HepG2 (cell line): ENCODE measurements around the gene UCHL3. TPM values are rescaled to one million over a fixed set of nuclear protein-coding genes. Genes with fewer than 3 reads are reported as not detected.

ENCODE experiments used
- ATAC-seq: fragments of 200-7000 bp; cut with Tn5 transposase; 3 replicates; pipeline ENCODE4 v1.9.1; 2020; ENCODE audit warnings: mild to moderate bottlenecking, moderate library complexity
- BruUV-seq: library from RNA; stranded (reverse); fragments of 400-500 nt; replicated peaks from 2 replicates; lab custom pipeline; 2021; lab: Mats Ljungman, UMichigan
- CTCF ChIA-PET: fragments of 300-600 bp; formaldehyde crosslinking; extraction: SDS; loops from one replicate; lab custom pipeline; 2021; ENCODE audit warnings: low total read pairs, inconsistent platforms, low intra/inter-chr PET ratio; lab: Yijun Ruan, JAX
- POLR2A ChIA-PET: fragments of 350-600 bp; sonication (Branson Sonifier 250); formaldehyde crosslinking; loops from one replicate; lab custom pipeline; 2020; ENCODE audit warnings: antibody characterized with exemption, inconsistent platforms; lab: Yijun Ruan, JAX
- DNase-seq: peaks from one replicate; pipeline ENCODE4 v3.0.0-alpha.2; 2015; ENCODE audit warnings: low spot score
- FAIRE-seq: peaks from 3 replicates; lab custom pipeline; 2011; peaks lifted over from hg19 to GRCh38; lab: Jason Lieb, UNC
- H2AFZ ChIP-seq: one replicate; pipeline ENCODE4 v1.6.1; 2011; ENCODE audit warnings: low read length, inconsistent platforms
- H3K27ac ChIP-seq: fragments of 300-600 bp; 3 replicates; pipeline ENCODE4 v1.8.0; 2011; ENCODE audit warnings: mixed run types, mild to moderate bottlenecking, mixed read lengths, low read length, inconsistent platforms; ENCODE audit not compliant: insufficient read depth; ENCODE audit errors: extremely low read length
- H3K27me3 ChIP-seq, 2 experiments: fragments of 200-600 bp in 1 of 2; 2 replicates in 1 of 2; 3 replicates in 1 of 2; pipeline versions ENCODE4 v1.6.0 to v1.8.0; 2011; ENCODE audit warnings: low read length in 2 of 2, mild to moderate bottlenecking in 2 of 2, moderate library complexity in 2 of 2, inconsistent platforms in 1 of 2; ENCODE audit not compliant: insufficient read depth in 2 of 2, control insufficient read depth in 1 of 2
- H3K36me3 ChIP-seq, 2 experiments: fragments of 200-600 bp in 1 of 2; replicated peaks in 1 of 2; 2 replicates in 1 of 2; 3 replicates in 1 of 2; pipeline versions ENCODE4 v1.5.1 to v1.8.0; 2011; ENCODE audit warnings: low read length in 2 of 2, inconsistent platforms in 1 of 2; ENCODE audit not compliant: insufficient read depth in 2 of 2, control insufficient read depth in 1 of 2
- H3K4me1 ChIP-seq: 2 replicates; pipeline ENCODE4 v1.5.1; 2012; ENCODE audit warnings: low read length, inconsistent platforms; ENCODE audit not compliant: insufficient read depth
- H3K4me2 ChIP-seq: 2 replicates; pipeline ENCODE4 v1.6.0; 2011; ENCODE audit warnings: low read depth, low read length, inconsistent platforms
- H3K4me3 ChIP-seq, 3 experiments: fragments of 200-600 bp in 1 of 3; sonication (generic), shearing (Covaris generic) in 1 of 3; replicated peaks in 1 of 3; 2 replicates each; pipeline ENCODE4 v1.5.1; 2011 to 2016; ENCODE audit warnings: low read length in 3 of 3, inconsistent platforms in 2 of 3, low read depth in 2 of 3, mild to moderate bottlenecking in 2 of 3, control low read depth in 1 of 3, mixed read lengths in 1 of 3; ENCODE audit not compliant: insufficient read depth in 1 of 3
- H3K79me2 ChIP-seq: one replicate; pipeline ENCODE4 v1.6.1; 2011; ENCODE audit warnings: low read length, inconsistent platforms; ENCODE audit not compliant: insufficient read depth
- H3K9ac ChIP-seq: 2 replicates; pipeline ENCODE4 v1.6.0; 2011; ENCODE audit warnings: mild to moderate bottlenecking, low read depth, low read length, inconsistent platforms; ENCODE audit not compliant: insufficient read depth
- H3K9me3 ChIP-seq: 2 replicates; pipeline ENCODE4 v1.5.1; 2012; ENCODE audit warnings: mild to moderate bottlenecking, low read length
- H4K20me1 ChIP-seq: 2 replicates; pipeline ENCODE4 v1.6.0; 2011; ENCODE audit warnings: inconsistent platforms, mild to moderate bottlenecking, low read length, moderate library complexity; ENCODE audit not compliant: insufficient read depth
- CAMTA2 ChIP-seq: sonication (generic); formaldehyde crosslinking; IDR thresholded peaks from 2 replicates; pipeline ENCODE4 v1.4.0; 2020; ENCODE audit warnings: mild to moderate bottlenecking, missing genetic modification reagents, borderline replicate concordance
- KIAA2018 ChIP-seq: sonication (generic); formaldehyde crosslinking; IDR thresholded peaks from 2 replicates; pipeline ENCODE4 v1.5.0; 2020; ENCODE audit warnings: mild to moderate bottlenecking, missing genetic modification reagents, borderline replicate concordance
- MIER3 ChIP-seq: IDR thresholded peaks from 2 replicates; pipeline ENCODE4 v1.6.1; 2016; ENCODE audit warnings: missing compliant biosample characterization, borderline replicate concordance
- ZBTB40 ChIP-seq, 2 experiments: fragments of 450-650 bp in 1 of 2; sonication (generic) in 1 of 2; formaldehyde crosslinking in 1 of 2; IDR thresholded peaks; 2 replicates each; pipeline versions ENCODE4 v1.6.1 to v1.8.0; 2016 to 2022; ENCODE audit warnings: antibody characterized with exemption in 1 of 2, mild to moderate bottlenecking in 1 of 2, missing genetic modification reagents in 1 of 2
- ZNF546 ChIP-seq: sonication (generic); formaldehyde crosslinking; conservative IDR thresholded peaks from 2 replicates; pipeline ENCODE4 v1.8.1; 2023; ENCODE audit warnings: mild to moderate bottlenecking, missing genetic modification reagents
- ZNF616 ChIP-seq: sonication (generic); formaldehyde crosslinking; IDR thresholded peaks from 2 replicates; pipeline ENCODE4 v1.5.0; 2020; ENCODE audit warnings: low read depth, mild to moderate bottlenecking, missing genetic modification reagents
- WGBS: methylation state at CpG from one replicate; pipeline ENCODE4 v1.1.6; 2017; ENCODE audit warnings: low lambda C conversion rate; 5-methylcytosine and 5-hydroxymethylcytosine counted together
- in situ Hi-C: cut with HindIII; loops from 2 replicates; pipeline ENCODE4 v1.10.0; 2017; ENCODE audit warnings: low pct_unique_long_range_greater_than_20kb; ENCODE audit not compliant: extremely low pct_ligation_motif_present
- intact Hi-C: fragments of 100-400 bp; cut with micrococcal nuclease; formaldehyde crosslinking; loops from one replicate; pipeline ENCODE4 v1.10.0; 2022; ENCODE audit not compliant: unreplicated experiment
- polyA plus RNA-seq, 8 experiments: library from polyadenylated mRNA; depleted of rRNA in 3 of 8; stranded (reverse) in 7 of 8; unstranded in 1 of 8; fragments of >200 nt; fragmentation: Illumina TruSeq in 4 of 8; extraction: Trizol in 4 of 8; gene quantifications; 2 replicates each; pipeline versions ENCODE4 v1.2.1 to v1.2.3, GENCODE V29; 2011 to 2016; ENCODE audit warnings: low read depth in 4 of 8, missing spikeins in 1 of 8, mixed read lengths in 1 of 8; ENCODE audit not compliant: insufficient read depth in 1 of 8
- total RNA-seq, 5 experiments: library from RNA; depleted of rRNA; stranded (reverse); fragments of >200 nt; fragmentation: Illumina TruSeq; extraction: Trizol; gene quantifications; 2 replicates each; pipeline ENCODE4 v1.2.3, GENCODE V29; 2016; ENCODE audit warnings: low read depth in 1 of 5

Gene UCHL3
- total and polyA plus RNA-seq, 2 of the 13 experiments (the other 11 are each of a cell fraction or from before 2014, with no cell fraction given): 36.2 to 93.3 TPM

GRCh38 chr13:75617230-75617629 is 67.6 kb downstream of the UCHL3 start:
- intact Hi-C loops (no loop called here), in situ Hi-C loops (no loop called here)
- no peak for DNase-seq
- Histone ChIP-seq H3K4me1 (no peaks in the 10 kb centered on the region), H4K20me1 (no peaks in the 10 kb centered on the region), H3K79me2 (no peaks in the 10 kb centered on the region), H3K9me3 (no peaks in the 10 kb centered on the region), H3K9ac (no peak overlapping the region), H3K4me2 (no peak overlapping the region), H3K27ac (no peak overlapping the region), H3K36me3 (no peaks in the 10 kb centered on the region; a peak in 1 of 5 replicates), H2AFZ (no peak overlapping the region), H3K4me3 (no peak overlapping the region), H3K27me3 (no peaks in the 10 kb centered on the region)
- TF ChIP-seq CAMTA2 (CRISPR knock-in tag): no peak
- TF ChIP-seq MIER3 (CRISPR knock-in tag): no peak
- TF ChIP-seq ZBTB40 (IDR thresholded peaks at IDR 0.05): no peak
- TF ChIP-seq ZBTB40 (CRISPR knock-in tag; IDR thresholded peaks at IDR 0.05): no peak
- TF ChIP-seq ZNF546: no peak
- no peak for TF ChIP-seq ZNF616
- TF ChIP-seq KIAA2018: no peak
- 100% methylated on average over 1 of the region's 1 CpG for whole genome bisulfite sequencing
- FAIRE-seq: no peak
- no TSS peak for BruUV-seq
- ChIA-PET CTCF (no interaction called here), POLR2A (no interaction called here)
- peak; percentile 44 for ATAC-seq
